Measurements from ENCODE around the gene ZNF487. TPM values are rescaled to one million over a fixed set of nuclear protein-coding genes. Genes with fewer than 3 reads are reported as not detected.

ZNF487 gene
- total and polyA plus RNA-seq, 2 donors (not counting 1 experiment from before 2014, with no cell fraction given), result 9.8 to 14.8 TPM

- peak overlapping the region; percentile 4 for H3K27ac Mint-ChIP-seq
- intact Hi-C loops (cut with micrococcal nuclease), result no loop called here
- H3K4me1 Mint-ChIP-seq, result peaks cover 63% of the 10 kb centered on the region
- no peak for DNase-seq
- H3K27me3 ChIP-seq (replicated peaks in 1 of 4; ENCODE audit: control extremely low read depth in 1 of 4, control insufficient read depth in 3 of 4, insufficient read depth in 4 of 4, low read length in 3 of 4), result no peaks in the 10 kb centered on the region
- ATAC-seq (ENCODE audit: low read depth), result no peak
- no peak overlapping the region for H3K9ac ChIP-seq (ENCODE audit: low read length)
- peaks cover 96% of the 10 kb centered on the region for H3K79me2 ChIP-seq (ENCODE audit: control insufficient read depth, insufficient read depth, low read length)
- H3K27me3 Mint-ChIP-seq, result no peaks in the 10 kb centered on the region
- H3K4me2 ChIP-seq (replicated peaks; ENCODE audit: low read depth, low read length, poor library complexity, severe bottlenecking), result no peak overlapping the region
- H3K9me3 Mint-ChIP-seq (ENCODE audit: insufficient read depth), result no peaks in the 10 kb centered on the region
- H4K20me1 ChIP-seq (ENCODE audit: control insufficient read depth, insufficient read depth, low read length, poor library complexity, severe bottlenecking), result peaks cover 79% of the 10 kb centered on the region
- no peak overlapping the region for H3K4me3 Mint-ChIP-seq
- no peak overlapping the region for H2AFZ ChIP-seq (ENCODE audit: insufficient read depth, low read depth, low read length, poor library complexity, severe bottlenecking)
- no peak for TF ChIP-seq CTCF (IDR thresholded peaks at IDR 0.05)
- TF ChIP-seq EZH2 (IDR thresholded peaks at IDR 0.05; ENCODE audit: borderline replicate concordance, insufficient read depth, low read depth, low read length, poor library complexity, severe bottlenecking), result no peak
- peak overlapping the region in 1 of 2 donors; percentile 97 for H3K27ac ChIP-seq (ENCODE audit: low read length in 2 of 2)
- CTCF ChIA-PET, result interaction anchor here (0.6 to 2.2 kb wide), 4 partner anchors 12 to 26 kb away, joined by 3 to 5 read pairs (median 4); no protein-coding TSS in a partner anchor
- no peak overlapping the region for H3K4me3 ChIP-seq (ENCODE audit: control extremely low read depth in 1 of 5, extremely low read depth in 1 of 5, insufficient read depth in 1 of 5, low read depth in 2 of 5, low read length in 4 of 5)
- WGBS (ENCODE audit: insufficient coverage), result 91% methylated on average over 3 of the region's 3 CpGs
- peaks cover 15 to 68% of the 10 kb centered on the region in 2 experiments for H3K36me3 ChIP-seq (replicated peaks in 1 of 2; ENCODE audit: control extremely low read depth in 1 of 2, control insufficient read depth in 1 of 2, extremely low read depth in 1 of 2, insufficient read depth in 2 of 2, low read length in 1 of 2)
- POLR2A ChIA-PET, result no interaction called here
- no peaks in the 10 kb centered on the region for H3K9me3 ChIP-seq (ENCODE audit: control extremely low read depth in 1 of 3, control insufficient read depth in 2 of 3, insufficient read depth in 1 of 3, low read length in 2 of 3)
- H3K4me1 ChIP-seq (ENCODE audit: control insufficient read depth in 2 of 2, insufficient read depth in 2 of 2, low read length in 2 of 2), result peaks cover 37 to 48% of the 10 kb centered on the region in 2 donors
Observed at GRCh38 chr10:43393606-43394360, 43.1 kb upstream of the ZNF487 start.

- Histone ChIP-seq H3K9ac (ENCODE audit: low read length) (no peak overlapping the region), H4K20me1 (ENCODE audit: control insufficient read depth, insufficient read depth, low read length, poor library complexity, severe bottlenecking) (peaks cover 79% of the 10 kb centered on the region), H3K36me3 (replicated peaks in 1 of 2; ENCODE audit: control extremely low read depth in 1 of 2, control insufficient read depth in 1 of 2, extremely low read depth in 1 of 2, insufficient read depth in 2 of 2, low read length in 1 of 2) (peaks cover 10 to 64% of the 10 kb centered on the region in 2 experiments), H3K27ac (ENCODE audit: low read length in 2 of 2) (peak overlapping the region in 1 of 2 donors; percentile 97), H3K4me2 (replicated peaks; ENCODE audit: low read depth, low read length, poor library complexity, severe bottlenecking) (peak overlapping the region; percentile 88), H3K79me2 (ENCODE audit: control insufficient read depth, insufficient read depth, low read length) (peaks cover 97% of the 10 kb centered on the region), H3K9me3 (ENCODE audit: control extremely low read depth in 1 of 3, control insufficient read depth in 2 of 3, insufficient read depth in 1 of 3, low read length in 2 of 3) (no peaks in the 10 kb centered on the region), H3K4me3 (ENCODE audit: control extremely low read depth in 1 of 5, extremely low read depth in 1 of 5, insufficient read depth in 1 of 5, low read depth in 2 of 5, low read length in 4 of 5) (no peak overlapping the region), H3K4me1 (ENCODE audit: control insufficient read depth in 2 of 2, insufficient read depth in 2 of 2, low read length in 2 of 2) (peaks cover 47 to 59% of the 10 kb centered on the region in 2 donors), H3K27me3 (replicated peaks in 1 of 4; ENCODE audit: control extremely low read depth in 1 of 4, control insufficient read depth in 3 of 4, insufficient read depth in 4 of 4, low read length in 3 of 4) (no peaks in the 10 kb centered on the region), H2AFZ (ENCODE audit: insufficient read depth, low read depth, low read length, poor library complexity, severe bottlenecking) (no peak overlapping the region)
- CTCF ChIA-PET, result interaction anchor here (2.2 kb wide), 1 partner anchor 13 kb away, joined by 5 read pairs; no protein-coding TSS in a partner anchor
- Mint-ChIP-seq H3K27me3 (no peaks in the 10 kb centered on the region), H3K4me1 (peaks cover 66% of the 10 kb centered on the region), H3K27ac (peak overlapping the region; percentile 91), H3K9me3 (ENCODE audit: insufficient read depth) (no peaks in the 10 kb centered on the region), H3K4me3 (peak overlapping the region; percentile 87)
- DNase-seq, result no peak
- POLR2A ChIA-PET, result interaction anchor here (1.5 kb wide), 1 partner anchor 57 kb away, joined by 3 read pairs; no protein-coding TSS in a partner anchor
- 83% methylated on average over 4 of the region's 6 CpGs for WGBS (ENCODE audit: insufficient coverage)
- ATAC-seq (ENCODE audit: low read depth), result no peak
- intact Hi-C loops (cut with micrococcal nuclease), result no loop called here
- TF ChIP-seq CTCF (IDR thresholded peaks at IDR 0.05) (no peak), EZH2 (IDR thresholded peaks at IDR 0.05; ENCODE audit: borderline replicate concordance, insufficient read depth, low read depth, low read length, poor library complexity, severe bottlenecking) (no peak)
Observed at GRCh38 chr10:43394868-43395267, 42.0 kb upstream of the ZNF487 start.

Data from B cell (primary cell).